ENCODE results near the gene LINS1. TPM values are rescaled to one million over a fixed set of nuclear protein-coding genes. Genes with fewer than 3 reads are reported as not detected.

LINS1 gene
- polyA plus RNA-seq, 1 donor from 2014 or later: 21.4 TPM

GRCh38 chr15:100602823-100603393 lies 924 bp upstream of the LINS1 start:
- no peaks in the 10 kb centered on the region for H3K9me3 ChIP-seq (ENCODE audit: low read length)
- H4K20me1 ChIP-seq (ENCODE audit: insufficient read depth): no peaks in the 10 kb centered on the region
- H3K27me3 ChIP-seq (ENCODE audit: insufficient read depth, low read depth, low read length): no peaks in the 10 kb centered on the region
- H3K79me2 ChIP-seq (replicated peaks; ENCODE audit: insufficient read depth, low read length): peaks cover 60% of the 10 kb centered on the region
- H3K4me2 ChIP-seq (ENCODE audit: low read length): peak overlapping the region; percentile 69
- H3K4me3 ChIP-seq (ENCODE audit: low read length): peak overlapping the region; percentile 79
- H3K36me3 ChIP-seq (ENCODE audit: insufficient read depth, low read length): no peaks in the 10 kb centered on the region
- H3K9me2 ChIP-seq (ENCODE audit: insufficient read depth, low read length): no peaks in the 10 kb centered on the region
- no peaks in the 10 kb centered on the region for H3F3A ChIP-seq (ENCODE audit: insufficient read depth, low read length, poor library complexity, severe bottlenecking)
- peak overlapping the region; percentile 73 for H3K9ac ChIP-seq (ENCODE audit: low read length)
- no peak for TF ChIP-seq MXI1 (conservative IDR thresholded peaks at IDR 0.05; ENCODE audit: poor library complexity, severe bottlenecking)
- TF ChIP-seq POLR2AphosphoS5 (IDR thresholded peaks at IDR 0.05): no peak
- no peak for TF ChIP-seq EP300 (conservative IDR thresholded peaks at IDR 0.05; ENCODE audit: poor library complexity, severe bottlenecking)
- no peak for TF ChIP-seq SMC3 (conservative IDR thresholded peaks at IDR 0.05; ENCODE audit: poor library complexity)
- TF ChIP-seq REST (IDR thresholded peaks at IDR 0.05; ENCODE audit: borderline replicate concordance): no peak
- no peak for TF ChIP-seq RAD21 (conservative IDR thresholded peaks at IDR 0.05)
- TF ChIP-seq TAF1 (IDR thresholded peaks at IDR 0.05; ENCODE audit: low read depth): no peak
- TF ChIP-seq EZH2 (IDR thresholded peaks at IDR 0.05; ENCODE audit: borderline replicate concordance, insufficient read depth, low read length, poor library complexity, severe bottlenecking): no peak
- no peak for TF ChIP-seq CTCF (IDR thresholded peaks at IDR 0.05; ENCODE audit: poor library complexity, severe bottlenecking)
- H3K27ac ChIP-seq (ENCODE audit: low read length): peak overlapping the region; percentile 49
- H2AFZ ChIP-seq (ENCODE audit: low read depth, low read length): peak overlapping the region; percentile 74

GRCh38 chr15:100601617-100602063 lies 344 bp downstream of the LINS1 start:
- peak overlapping the region; percentile 79 for H3K4me3 ChIP-seq (ENCODE audit: low read length)
- H3K27ac ChIP-seq (ENCODE audit: low read length): peak overlapping the region; percentile 83
- H4K20me1 ChIP-seq (ENCODE audit: insufficient read depth): no peaks in the 10 kb centered on the region
- H3K36me3 ChIP-seq (ENCODE audit: insufficient read depth, low read length): no peaks in the 10 kb centered on the region
- H2AFZ ChIP-seq (ENCODE audit: low read depth, low read length): peak overlapping the region; percentile 63
- no peaks in the 10 kb centered on the region for H3K9me2 ChIP-seq (ENCODE audit: insufficient read depth, low read length)
- peak overlapping the region; percentile 79 for H3K9ac ChIP-seq (ENCODE audit: low read length)
- no peak for TF ChIP-seq POLR2AphosphoS5 (IDR thresholded peaks at IDR 0.05)
- peak; percentile 58 for TF ChIP-seq RAD21 (conservative IDR thresholded peaks at IDR 0.05)
- TF ChIP-seq SMC3 (conservative IDR thresholded peaks at IDR 0.05; ENCODE audit: poor library complexity): peak; percentile 58
- TF ChIP-seq EZH2 (IDR thresholded peaks at IDR 0.05; ENCODE audit: borderline replicate concordance, insufficient read depth, low read length, poor library complexity, severe bottlenecking): no peak
- peaks cover 66% of the 10 kb centered on the region for H3K79me2 ChIP-seq (replicated peaks; ENCODE audit: insufficient read depth, low read length)
- H3F3A ChIP-seq (ENCODE audit: insufficient read depth, low read length, poor library complexity, severe bottlenecking): no peaks in the 10 kb centered on the region
- H3K4me2 ChIP-seq (ENCODE audit: low read length): peak overlapping the region; percentile 64
- no peaks in the 10 kb centered on the region for H3K27me3 ChIP-seq (ENCODE audit: insufficient read depth, low read depth, low read length)
- no peaks in the 10 kb centered on the region for H3K9me3 ChIP-seq (ENCODE audit: low read length)
